8988T (cell line): ENCODE measurements around the gene BTBD8.

Experiments
- DNase-seq: peaks from one replicate; pipeline ENCODE4 v3.0.0; 2011

BTBD8 gene

DNA sequence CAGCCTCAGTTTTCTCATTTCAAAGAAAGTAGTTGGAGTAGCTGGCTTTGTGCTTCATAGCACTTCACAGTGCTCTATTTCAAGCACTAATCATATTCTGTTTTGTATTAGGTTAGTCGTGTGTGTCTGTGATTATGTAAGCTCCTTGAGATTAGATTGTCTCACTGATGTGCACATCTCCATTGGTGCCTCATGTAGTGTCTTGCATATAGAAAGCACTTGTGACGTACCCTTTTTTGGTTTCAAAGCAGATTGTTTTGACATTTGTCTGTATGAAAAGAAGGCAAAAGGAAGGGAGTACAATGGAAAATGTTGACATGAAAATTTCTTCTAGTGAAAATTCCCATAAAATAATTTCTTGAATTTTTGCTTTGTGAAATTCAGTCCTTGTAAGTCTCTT, 13.9 kb downstream of the BTBD8 start:
- no peak for DNase-seq

DNA sequence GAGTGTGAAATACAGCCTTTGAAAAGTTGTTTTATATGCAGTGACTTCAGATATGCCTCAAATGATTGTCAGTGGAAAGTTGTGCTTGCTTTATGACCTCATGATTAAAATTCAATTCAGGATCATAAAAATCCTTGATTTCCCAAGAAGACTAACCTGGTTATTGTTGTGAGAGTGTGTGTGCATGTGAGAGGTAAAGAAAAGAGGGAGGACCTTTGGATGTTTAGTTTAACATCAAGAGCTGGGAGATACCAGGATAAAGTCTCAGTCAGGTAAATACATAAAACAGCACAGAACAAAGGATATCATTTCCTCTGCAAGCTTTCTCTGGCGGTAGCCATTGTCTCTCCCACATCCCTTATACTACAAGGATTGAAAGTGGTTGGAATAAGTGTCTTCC, 14.4 kb downstream of the BTBD8 start:
- no peak for DNase-seq

DNA sequence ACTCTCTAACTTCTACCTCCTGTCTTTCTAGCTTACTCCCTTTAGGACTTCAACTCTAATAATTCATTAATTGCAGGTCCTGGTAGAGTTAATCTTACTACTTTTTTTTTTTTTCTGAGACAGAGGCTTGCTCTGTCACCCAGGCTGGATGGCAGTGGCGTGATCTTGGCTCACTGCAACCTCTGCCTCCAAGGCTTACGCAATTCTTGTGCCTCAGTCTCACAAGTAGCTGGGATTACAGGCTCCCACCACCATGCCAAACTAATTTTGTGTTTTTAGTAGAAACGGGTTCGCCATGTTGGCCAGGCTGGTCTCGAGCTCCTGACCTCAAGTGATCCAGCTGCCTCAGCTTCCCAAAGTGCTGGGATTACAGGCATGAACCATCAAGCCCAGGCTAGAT, 15.7 kb downstream of the BTBD8 start:
- DNase-seq = no peak

DNA sequence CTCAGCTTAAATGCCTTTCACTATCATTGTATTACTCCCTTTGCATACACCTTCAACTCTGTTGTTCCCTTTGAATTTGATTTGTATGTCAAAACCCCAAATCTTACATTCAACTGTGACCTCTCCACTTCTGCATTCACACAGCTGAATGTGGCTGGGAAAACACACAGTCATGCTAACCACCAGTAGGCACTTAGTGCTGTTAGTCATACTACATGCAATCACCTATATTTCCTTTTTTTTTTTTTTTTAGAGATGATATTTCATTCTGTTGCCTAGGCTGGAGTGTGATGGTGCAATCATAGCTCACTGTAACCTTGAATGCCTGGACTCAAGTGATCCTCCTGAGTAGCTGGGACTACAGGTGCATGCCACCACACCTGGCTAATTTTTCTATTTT, 16.2 kb downstream of the BTBD8 start:
- no peak for DNase-seq

DNA sequence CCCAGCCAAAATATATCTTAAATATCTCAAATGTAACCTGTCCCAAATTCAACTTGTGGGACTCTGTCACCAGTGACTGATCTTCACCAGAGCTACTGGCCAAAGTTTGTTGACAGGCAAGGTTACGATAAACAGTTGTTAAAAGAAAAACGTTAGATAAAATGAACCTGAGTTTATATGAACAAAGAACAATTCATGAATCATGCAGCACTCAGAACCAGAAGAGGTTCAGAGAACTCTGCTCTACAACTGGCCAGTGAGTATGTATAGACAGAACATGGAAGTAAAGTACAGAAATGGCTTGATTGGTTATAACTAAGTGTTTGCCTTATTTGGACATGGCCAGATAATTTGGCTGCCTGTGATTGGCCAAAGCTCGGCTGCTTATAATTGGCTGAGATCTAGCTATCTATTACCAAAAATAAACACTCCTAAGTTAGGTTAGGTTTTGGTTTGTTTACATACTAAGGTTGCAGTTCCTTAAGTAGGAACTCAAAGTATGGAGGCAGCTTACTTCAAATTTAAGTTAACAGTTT, 25.5 kb downstream of the BTBD8 start:
- DNase-seq = no peak

DNA sequence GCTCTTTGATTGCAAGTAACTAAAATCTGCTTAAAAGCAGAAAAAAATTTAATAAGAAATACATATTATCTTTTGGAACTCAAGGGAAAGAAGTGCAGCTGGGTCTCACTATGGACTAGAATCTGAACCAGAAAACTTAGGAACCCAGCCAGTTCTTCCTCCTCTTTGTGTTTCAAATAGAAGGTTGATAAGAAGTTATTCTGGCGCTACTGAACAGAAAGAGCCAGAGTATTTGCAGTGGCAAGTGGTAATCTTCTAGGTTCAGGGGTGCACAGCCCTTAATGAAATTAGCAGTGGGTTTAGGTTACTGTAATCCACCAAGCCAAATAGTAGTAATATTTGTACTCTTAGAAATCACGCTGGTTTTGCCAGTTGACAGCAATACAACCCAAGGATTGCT, 28.5 kb downstream of the BTBD8 start:
- no peak for DNase-seq

DNA sequence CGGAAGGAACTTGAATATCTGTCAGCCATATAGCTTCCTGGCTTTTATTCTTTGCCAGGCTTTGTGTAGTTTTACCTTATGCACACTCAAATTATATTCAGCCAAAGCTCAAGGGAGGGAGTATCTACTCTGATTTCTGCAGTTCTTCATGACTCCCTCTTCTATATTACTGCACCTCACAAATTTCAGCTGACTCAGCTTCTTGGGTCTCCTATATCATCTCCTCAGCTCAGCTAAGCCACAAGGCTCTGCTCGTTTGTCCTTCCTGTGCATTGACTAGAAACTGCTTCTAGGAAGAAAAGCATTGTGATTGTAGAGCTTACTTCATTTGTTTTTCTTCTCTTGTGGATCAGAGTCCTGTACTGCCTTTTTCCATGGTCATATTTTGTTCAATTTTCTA, 37.4 kb downstream of the BTBD8 start:
- no peak for DNase-seq

DNA sequence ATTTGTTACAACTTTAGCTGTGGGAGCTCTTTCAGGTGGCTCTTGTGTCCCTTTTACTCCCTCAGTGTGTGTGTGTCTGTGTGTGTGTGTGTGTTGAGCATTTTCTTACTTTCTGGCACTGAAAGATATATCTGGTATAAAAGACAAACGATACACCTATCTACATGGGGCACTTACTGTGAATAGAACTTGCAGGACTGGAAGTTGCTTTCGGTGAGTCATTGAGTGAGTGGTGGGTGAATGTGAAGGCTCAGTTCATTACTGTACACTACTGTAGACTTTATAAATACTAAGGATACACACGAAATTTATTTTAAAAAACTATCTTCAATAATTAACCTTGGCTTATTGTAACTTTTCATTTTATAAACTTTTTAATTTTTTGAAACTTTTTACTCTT, 38.7 kb downstream of the BTBD8 start:
- no peak for DNase-seq

DNA sequence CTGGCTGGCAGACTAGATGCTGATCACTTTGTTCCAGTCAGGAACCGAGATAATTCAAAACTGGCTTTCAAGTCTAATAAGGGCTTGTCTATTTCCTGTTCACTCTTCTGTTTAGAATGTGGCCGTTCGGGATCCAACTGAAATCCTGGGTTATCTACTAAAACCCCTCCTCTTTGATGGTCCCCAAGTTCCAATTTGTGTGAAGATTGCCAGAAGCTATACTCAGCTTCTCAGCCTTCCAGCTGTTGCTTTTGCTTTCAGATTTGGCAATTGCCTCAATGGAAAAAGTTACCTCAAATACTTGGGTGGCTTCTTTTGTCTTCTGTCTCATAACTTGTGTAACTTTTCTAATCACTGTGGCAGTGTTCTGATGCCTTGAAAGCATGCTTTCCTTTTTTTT, 43.7 kb downstream of the BTBD8 start:
- DNase-seq = no peak

DNA sequence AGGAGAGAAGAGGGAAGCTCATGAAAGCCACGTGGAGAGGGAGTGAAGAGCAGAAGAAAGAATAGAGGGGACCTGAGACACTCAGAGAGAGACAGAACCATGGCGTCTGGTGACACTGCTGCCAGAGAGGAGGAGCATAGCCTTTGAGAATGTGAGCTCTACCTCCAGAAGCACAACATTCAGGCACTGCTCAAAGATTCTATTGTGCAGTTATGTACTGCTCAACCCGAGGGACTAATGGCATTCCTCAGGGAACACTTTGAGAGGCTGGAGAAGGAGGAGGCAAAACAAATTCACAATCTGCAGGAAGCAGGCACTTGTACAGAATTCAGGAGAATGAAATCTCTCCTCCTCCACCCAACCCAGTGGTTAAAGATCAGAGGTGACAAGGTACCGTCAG, 45.1 kb downstream of the BTBD8 start:
- no peak for DNase-seq

DNA sequence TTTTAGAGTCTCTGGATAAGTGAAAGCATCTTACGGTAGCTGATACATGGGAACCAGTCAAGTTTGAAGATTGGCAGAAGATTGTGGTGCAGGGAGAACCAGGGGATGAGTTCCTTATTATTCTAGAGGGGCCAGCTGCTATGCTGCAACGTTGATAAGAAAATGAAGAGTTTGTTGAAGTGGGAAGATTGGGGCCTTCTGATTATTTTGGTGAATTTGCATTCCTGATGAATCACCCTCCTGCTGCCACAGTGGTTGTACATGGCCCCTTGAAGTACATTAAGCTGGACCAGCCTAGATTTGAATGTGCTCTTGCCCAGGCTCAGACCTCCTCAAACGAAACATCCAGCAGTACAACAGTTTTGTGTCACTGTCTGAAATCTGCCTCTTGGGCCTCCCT, 45.9 kb downstream of the BTBD8 start:
- no peak for DNase-seq

DNA sequence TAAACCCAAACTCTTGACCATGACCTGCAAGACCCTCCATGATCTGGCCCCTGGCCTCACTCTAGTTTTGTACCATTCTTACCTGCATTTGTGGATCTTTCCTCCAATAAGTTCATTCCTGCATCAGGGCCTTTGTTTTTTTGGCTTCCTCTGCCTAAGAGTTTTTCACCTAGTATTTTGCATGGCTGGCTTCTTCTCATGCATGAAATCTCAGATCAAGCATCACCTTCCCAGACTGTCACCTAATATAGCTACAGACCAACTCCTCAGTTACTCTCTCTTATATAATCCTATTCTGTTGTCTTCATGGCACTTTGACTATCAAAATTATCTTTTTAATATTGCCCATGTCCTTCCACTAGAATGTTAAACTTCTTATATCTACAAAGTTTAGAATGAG, 54.2 kb downstream of the BTBD8 start:
- DNase-seq = no peak

DNA sequence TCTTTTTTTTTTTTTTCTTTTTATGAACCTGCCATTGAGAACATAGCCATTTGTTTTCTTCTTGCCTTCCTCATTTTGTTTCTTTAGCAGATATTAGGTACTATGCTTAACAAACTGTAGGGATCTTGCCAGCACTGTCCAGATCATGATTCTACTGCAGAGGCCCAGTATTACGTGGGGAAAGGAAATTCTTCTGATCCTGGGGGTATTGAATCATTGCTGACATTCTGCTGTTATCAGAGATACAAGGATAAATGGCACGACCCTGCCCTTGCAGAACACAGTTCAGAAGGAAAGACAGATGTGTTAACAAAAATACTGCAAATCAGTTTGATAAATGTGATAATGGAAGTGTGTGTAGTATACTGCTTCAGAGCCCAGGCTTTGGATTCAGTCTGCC, 56.2 kb downstream of the BTBD8 start:
- DNase-seq = no peak

DNA sequence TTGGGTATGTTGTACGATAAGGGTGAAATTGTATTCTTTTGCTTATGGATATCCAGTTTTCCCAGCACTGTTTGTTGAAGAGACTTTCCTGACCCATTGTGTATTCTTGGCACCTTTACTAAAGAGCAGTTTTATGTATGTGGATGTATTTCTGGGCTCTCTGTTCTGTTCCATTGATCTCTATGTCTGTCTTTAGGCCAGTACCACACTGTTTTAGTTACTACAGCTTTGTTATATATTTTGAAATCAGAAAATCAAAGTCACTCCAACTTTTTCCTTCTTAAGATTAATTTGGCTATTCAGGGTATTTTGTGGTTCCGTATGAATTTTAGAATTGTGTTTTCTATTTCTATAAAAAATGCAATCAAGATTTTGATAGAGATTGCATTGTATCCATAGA, 74.8 kb downstream of the BTBD8 start:
- DNase-seq = no peak

DNA sequence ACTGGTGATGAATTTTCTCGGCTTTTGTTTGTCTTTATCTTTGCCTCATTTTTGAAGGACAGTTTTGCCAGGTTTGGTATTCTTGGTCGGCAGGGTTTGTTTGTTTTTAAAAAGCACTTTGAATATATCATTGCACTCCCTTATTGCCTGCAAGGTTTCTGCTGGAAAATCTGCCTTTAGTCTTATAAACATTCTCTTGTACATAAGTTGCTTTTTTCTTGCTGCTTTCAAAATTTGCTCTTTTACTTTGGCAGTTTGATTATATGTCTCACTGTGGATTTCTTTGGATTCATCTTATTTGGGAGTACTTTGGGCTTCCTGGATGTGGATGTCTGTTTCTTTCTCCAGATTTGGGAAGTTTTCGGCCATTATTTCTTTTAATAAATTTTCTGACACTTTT, 79.4 kb downstream of the BTBD8 start:
- no peak for DNase-seq

DNA sequence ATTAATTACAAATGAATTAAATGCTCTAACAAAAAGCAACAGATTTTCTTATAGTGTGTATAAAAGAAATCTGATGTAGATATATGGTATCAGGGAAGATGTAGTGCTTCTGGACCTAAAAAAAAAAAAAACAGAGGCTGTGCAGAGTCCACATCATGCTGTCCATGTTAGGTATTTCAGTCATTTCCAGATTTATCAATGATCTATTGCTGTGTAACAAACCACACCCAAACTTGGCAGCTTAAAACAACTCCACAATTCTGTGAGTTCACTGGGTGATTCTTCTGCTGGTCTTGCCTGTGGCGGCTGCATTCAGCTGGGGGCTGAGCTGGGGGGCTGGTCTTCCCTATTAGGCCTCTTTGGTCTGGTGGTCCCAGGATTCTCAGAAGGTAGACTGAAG, 85.2 kb downstream of the BTBD8 start:
- DNase-seq = no peak

DNA sequence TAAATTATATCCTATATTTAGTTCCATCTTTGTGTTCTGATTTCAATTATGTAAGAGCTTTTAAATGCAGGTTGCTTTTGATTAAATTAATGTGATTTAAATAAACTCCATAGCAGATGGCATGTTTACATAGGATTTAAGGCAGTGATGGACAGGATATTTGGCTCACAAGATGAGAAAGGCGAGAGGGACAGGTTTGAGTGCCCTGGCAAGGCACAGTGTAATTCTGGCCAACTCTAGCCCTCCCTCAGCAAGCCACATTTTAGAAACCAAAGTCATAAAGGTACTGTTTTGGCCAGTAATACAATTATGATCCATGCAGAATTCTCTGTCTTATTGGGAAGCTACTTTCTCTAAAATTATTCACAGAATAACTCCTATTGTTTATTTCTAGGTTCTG, 87.0 kb downstream of the BTBD8 start:
- DNase-seq = no peak

DNA sequence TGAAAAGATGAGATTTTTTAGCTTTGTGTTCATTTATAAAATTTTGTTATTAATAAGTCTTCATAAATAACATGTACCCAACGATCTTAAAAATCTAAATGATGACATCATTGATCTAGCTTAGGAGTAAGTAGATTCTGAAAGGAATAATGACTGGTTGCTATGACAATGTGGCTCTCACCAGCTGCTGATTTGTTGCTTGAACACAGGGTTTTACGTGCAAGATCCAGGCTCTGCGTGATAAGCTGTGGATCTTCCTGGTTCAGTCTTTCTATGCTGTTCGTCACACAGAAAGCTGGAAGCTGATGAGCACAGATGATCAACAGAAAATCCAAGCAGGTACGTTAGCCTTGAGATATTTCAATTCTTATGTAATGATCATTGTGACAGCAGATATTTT, 88.5 kb downstream of the BTBD8 start:
- DNase-seq = no peak

DNA sequence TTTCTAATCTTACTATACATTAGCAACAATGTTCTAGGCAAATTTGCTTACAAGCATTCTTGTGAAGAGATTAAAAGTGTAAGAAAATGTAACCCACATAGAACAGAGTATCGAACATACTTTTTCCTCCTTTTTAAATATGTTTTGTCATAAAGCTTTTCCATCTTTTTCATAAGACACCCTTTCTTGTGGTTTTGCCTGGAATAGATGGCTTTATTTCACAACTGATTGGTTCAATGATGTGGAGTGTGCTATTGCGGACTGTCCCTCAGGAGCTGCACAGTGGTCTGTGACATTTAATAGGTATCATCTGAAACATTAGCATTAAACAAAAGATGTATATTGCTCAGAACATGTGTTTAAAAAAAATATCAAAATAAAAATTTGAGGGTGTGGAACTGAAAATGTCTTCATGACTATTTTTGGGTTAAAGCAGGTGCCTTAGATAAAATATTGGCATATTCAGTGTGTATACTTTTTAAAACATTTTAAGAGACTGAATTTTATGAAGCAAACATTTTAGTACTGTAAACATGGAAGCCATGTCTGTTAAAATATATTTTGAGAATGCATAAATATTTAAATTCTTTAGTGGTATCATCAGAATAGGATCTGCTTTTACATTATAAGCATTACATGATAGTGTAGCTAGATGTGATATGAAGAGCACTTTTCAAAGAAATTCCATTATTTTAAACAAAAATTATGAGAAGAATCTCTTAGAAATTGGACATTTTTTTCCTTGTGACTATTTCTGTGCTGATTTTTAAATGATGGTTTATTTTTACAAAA, 89.3 kb downstream of the BTBD8 start:
- no peak for DNase-seq

DNA sequence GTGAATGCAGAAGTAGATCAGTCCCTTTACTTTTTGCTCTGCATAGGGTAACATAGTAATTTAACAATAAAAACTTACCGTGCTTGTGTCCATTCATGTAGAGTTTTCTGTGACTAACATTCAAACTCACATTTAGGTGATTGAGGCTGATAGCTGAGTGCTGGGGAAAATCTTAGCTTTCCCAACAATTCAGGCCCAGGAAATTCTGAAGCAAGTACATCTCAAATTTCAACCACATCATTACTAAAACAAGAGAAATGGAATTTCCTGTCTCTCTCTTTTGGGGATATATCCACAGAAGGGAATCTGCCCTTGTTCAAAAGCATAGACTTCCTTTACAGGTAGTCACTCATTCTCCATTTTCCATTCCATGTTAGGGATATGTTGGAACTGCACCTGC, 104.5 kb downstream of the BTBD8 start:
- no peak for DNase-seq

DNA sequence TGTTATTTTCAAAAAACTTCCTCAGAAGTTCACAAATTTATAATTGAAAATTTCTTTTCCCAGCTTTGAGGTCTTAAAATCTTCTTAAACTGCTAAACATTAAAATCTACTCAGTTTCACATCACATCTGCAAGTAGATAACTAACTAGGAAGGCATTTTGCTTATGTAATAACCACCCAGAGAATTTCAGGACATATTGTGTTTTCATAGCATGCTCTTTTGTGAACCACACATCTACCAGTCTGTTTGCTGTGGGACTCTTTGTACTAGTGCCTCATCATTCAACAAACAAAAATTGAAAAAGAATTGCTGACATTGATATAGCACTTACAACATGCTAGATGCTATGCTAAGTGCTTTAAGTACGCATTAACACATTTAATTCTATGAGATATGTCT, 105.9 kb downstream of the BTBD8 start:
- DNase-seq = no peak

DNA sequence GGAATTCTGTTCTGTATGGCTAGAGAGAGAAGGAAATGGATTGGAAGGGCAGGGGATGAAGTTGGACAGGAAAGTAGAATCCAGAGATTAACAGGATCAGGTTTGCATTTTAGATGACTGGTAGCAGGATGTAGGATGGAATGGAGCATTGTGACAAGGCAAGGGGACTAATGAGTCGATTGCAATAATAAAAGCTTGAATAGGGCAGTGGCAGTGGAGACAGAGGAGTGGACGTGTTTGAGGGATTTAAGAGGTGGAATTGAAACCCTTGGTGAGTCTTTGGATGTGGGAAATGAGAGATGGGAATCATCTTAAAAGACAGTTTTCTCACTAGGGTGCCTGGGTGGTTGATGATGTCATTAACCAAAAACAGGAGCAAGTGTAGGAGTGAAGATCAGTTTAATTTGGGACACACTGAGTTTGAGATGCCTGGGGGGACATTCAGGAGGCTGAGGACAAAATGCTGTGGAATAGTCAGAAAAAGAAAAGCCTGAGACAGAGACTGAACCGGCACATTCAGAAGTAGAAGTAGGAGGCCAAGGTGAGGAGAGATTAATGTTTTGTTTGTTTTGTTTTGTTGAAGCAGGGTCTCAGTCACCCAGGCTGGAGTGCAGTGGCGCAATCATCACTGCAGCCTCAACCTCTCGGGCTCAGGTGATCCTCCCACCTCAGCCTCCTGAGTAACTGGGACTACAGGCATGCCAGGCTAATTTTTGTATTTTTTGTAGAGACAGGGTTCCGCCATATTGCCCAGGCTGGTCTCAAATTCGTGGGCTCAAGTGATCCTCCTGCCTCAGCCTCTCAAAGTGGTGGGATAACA, 108.5 kb downstream of the BTBD8 start:
- DNase-seq = no peak

DNA sequence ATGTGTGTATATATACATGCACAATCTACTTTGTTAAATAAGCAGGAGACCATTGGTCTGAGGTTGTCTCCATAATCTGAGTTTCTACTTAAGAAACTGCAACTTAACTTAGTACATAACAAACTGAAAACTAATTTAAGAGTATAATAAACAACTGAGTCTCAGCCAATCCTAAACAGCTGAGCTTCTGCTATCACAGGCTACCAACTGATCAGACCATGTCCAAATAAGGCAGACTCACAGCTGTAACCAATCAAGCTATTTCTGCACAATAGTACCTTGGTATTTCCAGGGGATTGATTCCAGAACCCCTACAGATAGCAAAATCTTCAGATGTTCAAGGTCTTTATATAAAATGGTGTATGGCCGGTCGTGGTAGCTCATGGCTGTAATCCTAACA, 111.6 kb downstream of the BTBD8 start:
- DNase-seq = no peak

DNA sequence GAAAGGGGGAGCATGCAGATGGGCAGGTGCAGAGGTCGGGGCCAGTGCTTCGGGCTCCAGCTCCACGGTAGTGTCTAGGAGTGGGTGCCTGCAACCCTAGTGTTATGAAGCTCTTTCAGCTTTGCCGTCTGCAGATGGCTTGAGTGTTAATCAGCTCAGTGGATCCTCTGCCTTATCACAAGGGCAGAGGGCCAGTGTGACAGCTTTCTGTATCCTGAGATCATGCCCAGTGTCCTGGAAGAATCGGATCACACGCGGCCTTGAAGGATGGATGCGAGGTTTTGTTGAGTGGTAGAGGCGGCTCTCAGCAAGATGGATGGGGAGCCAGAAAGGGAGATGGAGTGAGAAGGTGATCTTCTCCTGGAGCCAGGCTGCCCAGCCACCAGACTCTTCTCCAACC, 112.1 kb downstream of the BTBD8 start:
- no peak for DNase-seq
